ELF-1 (cell line): ENCODE results near the gene GRAP.

Source experiments
- DNase-seq: peaks from one replicate; pipeline ENCODE4 v3.0.0-alpha.2; 2016; ENCODE audit warnings: low read depth, low spot score

GRAP gene

DNA sequence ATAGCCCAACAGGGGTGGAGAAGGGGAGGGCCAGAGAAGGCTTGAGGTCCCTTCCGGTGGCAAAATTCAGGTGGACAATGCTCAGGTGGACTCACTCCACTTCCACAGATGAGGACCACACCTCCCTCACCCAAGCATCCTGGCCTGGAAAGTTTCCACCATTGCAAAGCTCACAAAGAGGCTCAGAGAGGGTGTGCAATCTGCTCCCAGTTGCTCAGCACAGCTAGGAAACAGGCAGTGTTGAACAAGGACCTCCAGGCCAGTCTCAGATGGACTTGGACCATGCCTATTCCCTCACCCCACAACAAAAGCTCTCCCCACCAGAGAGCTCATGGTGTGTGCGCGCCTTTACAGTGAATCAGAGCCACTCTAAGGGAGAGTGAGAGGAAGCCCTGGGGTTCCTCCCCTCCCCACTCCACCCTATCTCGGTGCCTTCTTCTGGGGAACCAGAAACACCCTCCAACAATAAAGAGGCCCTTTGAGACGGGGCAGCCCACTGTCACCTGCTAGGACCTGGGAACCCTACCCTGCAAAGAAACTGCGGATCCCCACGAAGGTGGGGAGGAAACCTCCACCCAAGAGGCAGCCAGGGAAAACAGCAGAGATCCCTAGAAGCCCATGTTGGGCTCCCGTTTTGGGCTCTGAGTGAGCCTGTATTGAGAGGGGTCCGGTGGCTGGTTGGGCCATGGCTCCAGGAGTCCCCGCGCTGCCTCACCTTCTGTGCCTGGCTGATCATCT lies 43.8 kb downstream of the GRAP start:
- no peak for DNase-seq

DNA sequence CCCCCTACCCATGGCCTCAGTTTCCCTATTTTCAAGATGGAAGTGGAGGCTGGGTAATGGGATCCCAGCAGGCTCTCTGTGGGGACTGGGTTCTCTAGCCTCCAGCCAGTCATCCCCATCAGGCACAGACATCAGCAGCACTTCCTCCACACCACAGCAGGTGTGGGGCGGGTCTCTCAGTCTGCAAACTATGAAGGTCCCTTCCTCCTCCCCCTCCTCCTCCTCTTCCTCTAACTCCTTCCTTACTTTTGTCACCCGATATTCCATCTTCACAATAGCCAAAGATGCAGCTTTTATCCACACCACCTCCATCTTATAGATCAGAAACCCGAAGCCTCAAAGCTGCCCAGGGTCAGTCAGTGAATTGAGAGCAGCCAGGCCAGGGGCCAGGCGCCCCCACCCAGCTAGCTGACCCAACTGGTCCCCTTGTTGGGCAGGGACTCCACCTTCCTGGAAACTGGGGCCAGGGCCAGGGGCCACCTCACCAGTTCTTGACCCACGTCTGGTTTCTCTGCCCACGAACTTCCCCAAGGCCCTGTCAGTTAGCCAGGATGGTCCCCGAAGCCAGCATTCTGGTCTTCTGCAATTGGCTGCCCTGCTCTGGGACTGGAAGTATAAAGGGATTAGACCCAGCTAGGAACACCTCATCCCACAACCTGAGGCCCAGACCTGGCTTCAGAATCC lies 44.7 kb downstream of the GRAP start:
- no peak for DNase-seq

DNA sequence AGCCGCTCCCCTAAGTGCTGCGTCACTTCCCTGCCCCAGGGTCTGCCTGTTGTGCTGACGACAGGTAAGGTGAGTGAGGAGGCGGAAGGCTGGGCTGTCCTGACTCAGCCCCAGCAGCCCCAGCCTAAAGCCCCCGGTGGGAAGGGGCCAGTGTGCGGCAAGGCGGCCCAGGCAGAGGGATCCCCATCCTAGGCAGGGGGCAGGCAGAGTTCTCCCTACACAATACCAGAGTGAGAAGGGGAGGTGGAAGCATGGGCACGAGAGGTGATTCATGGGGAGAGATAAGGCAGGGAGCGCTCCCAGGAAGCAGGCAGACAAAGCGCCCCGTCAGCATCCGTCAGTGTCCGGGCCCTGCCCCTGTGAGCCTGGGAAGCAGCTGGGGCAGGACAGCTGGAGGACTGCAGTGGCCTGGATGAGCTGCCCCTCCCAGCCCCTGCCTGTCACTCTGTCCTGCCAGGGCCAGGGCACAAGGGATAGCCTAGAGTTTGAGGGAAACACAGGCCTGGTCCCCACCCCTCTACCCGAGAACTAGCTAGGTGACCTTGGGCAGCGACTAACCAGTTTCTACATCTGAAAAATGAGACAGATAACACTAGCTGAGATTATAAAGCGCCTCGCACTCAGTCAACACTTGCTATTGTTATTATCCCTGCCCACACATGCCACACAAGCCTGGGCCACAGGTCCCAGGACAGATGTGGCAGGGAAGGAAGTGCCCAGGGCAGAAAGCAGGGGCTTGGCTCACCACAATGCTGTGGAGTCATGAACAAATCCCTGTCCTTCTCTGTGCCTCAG lies 46.0 kb downstream of the GRAP start:
- DNase-seq: no peak

DNA sequence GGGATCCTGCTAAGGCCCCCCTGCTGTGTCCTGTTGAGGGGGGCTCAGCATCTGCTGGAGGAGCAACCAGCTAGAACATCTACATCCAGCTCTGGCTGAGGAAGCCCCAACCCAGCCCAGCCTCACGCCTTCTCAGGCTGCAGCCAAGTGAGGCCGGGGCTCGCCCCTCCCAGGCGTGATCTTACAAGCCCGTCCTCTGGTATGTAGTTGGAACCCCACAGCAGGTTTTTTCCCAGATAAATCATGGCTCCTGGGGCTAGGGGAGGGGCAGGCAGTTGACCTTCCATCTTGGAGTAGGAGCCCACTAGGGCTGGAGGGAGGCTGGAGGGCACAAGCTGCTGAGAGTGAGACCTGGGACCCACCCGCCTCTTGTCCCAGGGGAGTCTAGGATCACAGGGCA lies 46.8 kb downstream of the GRAP start:
- no peak for DNase-seq

DNA sequence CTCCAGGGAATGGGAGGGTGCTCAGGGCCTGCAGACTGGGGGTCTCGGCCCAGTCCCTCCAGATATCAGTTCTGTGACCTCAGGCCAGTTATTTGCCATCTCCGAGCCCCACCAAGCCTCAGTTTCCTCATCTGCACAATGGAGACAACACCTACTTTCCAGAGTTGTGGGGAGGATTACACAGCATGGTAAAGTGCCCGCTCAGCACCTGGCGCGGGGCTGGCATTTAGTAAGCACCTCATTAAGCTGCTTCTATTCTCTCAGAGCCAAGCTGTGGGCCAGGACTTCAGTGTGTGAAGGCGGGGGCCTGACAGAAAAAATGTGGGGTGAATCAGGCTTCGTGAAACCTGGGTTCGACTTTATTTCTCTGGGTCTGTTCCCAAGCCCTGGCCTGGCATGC lies 47.4 kb downstream of the GRAP start:
- no peak for DNase-seq

DNA sequence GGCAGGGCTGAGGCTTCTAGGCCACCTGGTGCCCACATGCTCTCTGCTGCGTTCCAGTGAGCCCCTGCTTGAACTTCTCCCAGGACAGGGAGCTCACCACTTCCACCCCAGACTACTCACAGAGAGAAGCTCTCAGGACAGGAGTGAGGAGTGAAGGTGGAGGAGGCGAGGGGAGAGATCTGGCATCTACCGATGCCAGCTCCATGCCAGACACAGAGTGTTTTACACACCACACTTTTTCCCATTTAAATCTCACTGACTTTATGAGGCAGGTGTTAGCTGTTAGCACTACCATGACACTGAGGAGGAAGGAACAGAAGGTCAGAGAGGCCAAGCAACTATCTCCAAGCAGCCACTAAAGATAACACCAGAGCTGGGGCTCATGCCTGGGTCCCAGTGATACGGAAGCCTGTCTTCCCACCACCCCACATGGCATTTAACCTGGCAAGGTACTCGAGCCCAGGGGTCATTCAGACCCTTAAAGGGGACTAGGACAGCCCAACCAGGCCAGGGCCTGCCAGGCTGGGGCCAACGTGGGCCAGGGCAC lies 49.0 kb downstream of the GRAP start:
- no peak for DNase-seq

DNA sequence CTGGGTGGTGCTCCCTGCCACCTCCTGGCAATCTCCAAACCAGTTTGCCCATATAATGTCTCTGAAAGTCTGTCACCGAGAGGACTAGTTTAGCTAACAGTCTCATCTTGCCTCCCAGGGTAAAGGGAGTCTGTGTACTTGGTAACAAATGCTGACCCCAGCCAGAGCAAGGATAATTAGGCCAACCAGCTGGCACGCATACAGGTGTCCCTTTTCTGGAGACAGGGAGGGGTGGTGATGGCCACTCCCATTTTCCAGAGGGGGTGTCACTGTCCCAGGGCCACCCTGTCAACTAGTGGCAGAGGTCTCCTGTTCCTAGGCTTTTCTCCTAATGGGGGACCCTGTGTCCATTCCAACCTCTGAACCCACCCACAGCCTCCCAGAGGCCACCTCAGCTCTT lies 50.3 kb downstream of the GRAP start:
- no peak for DNase-seq

DNA sequence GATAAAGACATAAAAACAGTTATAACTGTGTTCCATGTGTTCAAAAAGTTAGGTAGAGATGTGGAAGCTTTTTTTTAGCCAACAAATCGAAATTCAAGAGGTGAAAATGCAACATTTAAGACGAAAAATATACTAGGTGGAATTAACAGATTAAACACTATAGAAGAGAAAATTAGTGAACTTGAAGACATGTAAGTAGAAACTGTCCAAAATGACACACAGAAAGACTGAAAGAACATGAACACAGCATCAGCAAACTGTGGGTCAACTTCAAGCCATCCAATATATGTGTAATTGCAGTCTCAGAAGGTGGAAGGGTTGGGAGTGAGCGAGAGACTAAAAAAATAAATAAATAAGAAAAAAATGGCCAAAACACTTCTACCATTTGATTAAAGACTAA lies 51.5 kb downstream of the GRAP start:
- no peak for DNase-seq

DNA sequence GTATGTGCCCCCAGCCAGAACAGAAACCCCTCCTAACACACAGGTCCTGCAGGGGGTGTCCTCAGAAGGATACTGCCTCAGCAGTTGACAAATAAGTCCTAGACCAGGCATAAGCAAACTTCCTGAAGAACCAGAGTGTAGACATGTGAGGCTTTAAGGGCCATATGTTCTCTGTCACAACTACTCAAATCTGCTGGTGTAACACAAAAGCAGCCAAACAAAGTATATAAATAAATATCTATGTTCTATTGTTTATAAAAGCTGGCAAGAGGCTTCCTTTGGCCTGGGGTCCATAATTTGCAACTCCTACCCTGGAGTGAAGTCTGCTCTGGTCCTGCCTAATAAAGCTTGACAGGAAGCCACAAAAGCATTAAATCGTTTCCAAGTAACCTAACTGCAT lies 52.1 kb downstream of the GRAP start:
- no peak for DNase-seq

DNA sequence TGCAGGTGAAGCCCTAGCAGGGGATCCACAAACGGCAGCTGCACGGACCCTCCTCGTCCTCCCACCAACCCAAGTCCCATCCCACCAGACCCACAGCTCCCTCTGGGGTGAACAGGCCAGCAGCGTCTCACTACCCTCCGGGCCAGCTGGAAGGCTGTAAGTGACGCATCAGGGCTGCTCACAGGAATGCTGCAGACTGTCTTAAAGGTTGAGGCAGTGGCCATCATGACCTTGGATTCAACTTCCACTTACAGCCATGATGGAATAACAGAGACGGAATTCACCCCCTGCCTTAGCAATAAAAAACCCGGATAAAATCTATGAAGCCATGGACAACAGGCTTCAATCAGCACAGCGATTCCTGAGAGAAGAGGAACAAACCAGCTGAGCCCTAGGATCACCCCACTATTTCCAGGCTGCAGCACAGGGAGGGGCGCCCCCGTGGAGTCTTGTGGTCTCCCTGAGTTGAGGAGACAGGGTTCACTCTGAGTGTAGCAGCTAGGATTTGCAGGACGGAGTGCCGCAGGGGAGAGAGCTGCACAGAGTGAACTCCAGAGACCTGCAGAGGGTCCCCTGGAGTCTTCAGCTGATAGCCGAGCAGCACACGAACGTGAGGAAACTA lies 52.7 kb downstream of the GRAP start:
- DNase-seq: no peak

DNA sequence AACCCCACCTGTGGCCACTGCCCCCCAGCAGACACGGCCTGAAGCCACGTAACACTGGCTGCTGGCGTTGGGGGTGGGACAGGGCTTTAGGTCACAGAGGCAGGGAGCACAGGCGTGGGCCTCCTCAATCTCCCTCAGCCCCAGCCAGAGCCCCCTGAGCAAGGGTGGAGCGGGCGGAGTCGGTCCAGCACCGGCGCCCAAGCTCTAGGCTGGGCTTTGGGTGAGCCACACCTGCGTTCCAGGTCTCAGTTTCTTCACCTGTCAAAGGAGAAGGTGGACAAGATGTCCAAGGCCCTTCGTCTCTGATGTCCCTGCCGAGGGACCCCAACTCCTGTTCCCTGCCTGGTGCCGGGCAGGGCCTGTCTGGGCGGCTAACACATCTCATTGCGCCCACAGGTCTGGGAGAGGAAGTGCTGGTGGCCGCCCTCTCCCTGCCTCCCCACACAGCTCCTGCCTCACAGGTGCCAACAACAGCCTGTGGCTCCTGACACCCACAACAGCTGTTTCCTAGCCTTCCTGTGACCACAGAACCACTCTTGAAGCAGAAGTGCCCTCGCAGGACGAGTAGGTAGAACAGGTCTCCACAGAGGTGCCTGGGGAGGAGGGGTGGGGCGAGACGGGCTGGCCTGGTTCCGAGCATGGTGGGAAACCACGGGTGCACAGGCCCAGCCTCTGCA lies 54.2 kb downstream of the GRAP start:
- no peak for DNase-seq

DNA sequence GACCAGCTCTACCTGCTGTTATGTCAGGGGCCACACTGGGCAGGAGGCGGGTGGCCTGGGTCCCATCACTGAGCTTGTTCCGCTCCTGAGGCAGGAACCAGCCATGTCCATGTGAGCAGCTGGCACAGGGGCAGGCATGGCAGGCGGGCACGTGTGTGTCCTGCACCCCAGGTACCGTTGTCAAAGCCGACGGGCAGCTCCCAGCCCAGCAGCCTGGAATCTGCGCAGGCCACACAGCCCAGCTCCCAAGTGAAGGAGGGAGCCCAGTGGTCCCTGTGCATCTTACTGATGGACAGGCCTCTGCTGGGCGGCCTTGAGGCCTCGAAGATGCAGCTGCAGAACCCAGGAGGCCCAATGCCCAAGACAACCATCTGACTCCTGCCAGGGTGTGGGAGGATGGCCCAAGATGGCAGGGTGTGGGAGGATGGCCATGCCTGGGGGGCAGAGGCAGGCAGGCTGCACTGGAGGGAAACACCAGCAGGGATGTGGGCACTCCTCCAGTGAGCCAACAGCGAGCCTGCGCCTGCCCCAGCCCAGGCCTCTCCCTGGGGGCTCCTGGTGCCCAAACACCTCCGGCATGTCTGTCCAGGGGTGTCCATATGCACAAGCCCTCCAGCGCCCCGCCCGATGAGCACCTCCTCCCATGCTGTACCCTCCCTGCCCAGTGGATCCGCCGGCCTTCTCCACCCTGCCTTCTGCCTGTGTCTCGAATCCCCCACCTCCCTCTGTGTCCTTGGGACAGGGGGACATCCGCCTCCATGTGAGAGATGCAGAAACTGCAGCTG lies 55.0 kb downstream of the GRAP start:
- no peak for DNase-seq

DNA sequence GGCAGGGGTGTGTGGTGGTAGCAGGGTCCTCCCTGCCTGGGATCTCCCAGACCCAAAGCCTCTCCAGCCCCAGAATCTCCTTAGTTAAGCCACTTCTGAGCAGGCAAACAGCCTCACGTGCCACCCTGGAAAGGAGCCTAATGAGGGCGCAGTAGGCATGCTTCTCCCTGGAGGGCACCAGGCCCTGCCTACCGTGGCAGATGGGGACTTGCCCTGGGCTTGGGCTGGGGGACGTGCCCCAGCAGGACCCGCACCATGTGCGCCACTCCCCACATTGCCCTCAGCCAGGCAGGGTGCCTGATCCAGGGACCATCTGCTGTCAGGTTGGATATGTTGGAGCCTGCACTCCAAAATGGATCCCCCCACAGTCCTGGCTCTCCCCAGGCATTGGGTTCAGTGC lies 56.4 kb downstream of the GRAP start:
- DNase-seq: no peak

DNA sequence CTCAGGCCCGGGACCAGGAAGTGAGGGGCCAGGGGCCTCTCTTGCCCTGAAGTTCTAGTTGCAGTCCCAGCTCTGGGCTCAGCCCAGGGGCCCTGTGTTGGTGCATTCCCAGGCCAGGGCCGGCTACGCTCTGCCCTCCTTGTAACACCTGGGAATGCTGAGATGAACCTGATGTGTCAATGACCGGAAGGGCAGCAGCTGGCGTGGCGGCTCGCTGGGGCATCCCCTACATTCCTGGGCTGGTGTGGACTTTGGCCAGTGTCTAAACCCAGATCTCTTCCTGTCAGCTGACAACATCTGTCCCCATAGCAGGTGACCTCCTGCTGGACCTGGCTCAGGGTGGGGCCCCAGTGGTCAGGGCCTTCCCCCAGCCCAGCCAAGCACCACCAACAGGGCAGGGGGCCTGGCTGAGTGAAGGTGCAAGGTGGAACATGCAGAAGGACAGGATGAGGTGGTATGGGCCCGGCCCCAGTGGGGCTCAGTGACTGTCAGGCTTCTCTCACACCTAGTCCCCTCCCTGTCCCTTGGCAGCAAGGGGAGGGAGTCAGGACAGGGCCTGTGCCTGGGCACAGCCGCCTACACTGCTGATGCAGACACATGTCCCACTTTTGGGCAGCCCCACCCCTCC lies 58.1 kb downstream of the GRAP start:
- DNase-seq: no peak

DNA sequence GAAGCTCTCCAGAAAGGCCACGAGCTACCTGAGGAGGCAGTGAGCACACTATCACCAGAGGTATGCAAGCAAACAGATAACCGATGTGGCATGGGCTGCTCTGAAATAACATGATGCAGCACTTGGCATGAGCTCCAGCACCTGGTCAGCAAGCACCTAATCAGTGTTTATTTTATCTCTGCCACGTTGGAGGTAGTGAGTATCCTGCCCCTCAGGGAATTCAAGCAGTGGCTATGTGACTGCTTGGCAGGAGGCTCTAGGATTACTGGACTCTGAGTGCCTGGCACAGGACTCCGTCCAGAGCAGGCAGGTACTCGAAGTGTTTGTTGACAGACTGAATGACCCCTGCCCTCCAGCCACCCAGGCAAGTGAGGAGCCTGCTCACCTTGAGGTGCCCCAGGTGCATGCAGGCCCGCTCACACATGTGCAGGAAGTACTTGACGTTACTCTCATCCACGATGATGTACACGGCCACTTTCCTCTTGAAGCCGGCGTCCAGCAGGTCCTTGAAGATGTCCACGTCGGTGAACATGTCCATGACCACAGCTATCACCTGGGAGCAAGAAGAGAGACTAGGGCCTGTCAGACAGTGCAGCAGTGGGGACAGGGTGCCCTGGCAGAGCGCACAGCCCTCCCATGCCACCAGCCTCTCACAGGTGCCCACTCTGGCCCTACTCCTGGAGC lies 58.8 kb downstream of the GRAP start:
- no peak for DNase-seq

DNA sequence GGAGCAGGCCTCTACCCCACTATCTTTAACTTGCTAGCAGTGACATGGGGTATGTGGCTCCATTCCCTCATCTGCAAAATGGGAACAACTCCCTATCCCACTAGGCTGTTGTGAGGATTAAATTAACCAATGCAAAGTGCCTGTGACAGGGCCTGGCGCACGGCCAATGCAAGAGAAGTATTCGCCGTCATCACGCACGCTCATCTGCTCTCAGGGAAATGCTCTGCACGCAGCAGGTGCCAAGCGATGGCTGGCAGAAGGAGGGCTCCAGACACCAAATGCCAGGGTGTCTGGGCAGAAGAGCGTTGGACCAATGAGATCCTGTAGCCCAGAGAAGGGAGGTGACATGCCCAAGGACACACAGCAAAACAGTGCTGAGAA lies 59.5 kb downstream of the GRAP start:
- no peak for DNase-seq

DNA sequence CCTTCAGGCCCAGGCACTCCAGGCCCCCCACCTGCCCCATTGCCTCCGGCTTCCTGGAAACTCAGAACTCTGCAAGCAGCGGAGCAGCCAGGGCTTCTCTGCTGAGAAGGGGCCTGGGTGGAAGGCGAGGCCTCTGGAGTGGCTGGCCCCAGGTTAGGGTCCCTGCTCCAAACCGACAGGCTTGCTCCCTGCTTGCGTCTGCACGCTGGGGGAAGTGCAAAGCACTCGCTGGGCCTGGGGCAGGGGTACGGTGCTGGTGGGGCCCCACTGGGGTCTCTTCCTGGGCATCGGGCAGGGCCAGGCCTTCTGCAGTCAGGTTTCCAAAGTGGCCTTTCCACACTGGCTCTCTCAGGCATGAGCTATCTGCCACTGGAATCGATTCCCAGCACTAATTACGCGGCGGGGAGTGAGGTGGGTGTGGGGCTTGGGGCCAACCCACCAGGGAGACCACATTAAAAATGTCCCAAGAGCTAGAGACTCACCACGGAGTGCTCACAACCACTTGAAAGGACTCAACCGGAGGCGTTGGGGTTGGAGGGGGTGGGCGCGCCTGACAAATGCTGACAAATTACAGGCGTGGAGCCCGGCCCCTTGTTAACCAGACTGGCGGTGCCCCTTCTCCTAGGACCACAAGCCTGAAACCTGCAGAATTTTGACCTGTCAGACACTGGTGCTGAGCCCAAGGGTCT lies 60.1 kb downstream of the GRAP start:
- DNase-seq: no peak

DNA sequence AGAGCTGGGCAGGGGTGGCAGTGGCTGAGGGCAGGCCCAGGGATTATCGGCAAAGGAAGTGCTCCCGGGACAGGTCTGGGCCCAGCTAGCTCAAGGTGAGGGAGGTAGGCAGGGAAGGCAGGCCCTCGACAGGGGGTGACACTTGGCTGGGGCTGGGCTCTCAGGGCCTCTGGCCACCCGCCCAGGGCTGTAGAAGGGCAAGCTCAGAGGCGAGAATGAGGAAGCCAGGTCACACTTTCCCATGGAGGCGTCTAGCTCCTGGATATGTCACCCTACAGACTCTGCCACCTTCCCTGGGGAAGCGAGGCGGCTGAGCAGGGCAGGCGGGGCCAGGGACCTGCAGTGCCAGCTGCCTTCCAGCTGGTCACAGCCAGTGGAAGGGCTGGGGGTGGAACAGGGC lies 61.3 kb downstream of the GRAP start:
- DNase-seq: no peak
